ENCODE data around the gene RBMS1. TPM values are rescaled to one million over a fixed set of nuclear protein-coding genes. Genes with fewer than 3 reads are reported as not detected.

Gene RBMS1
- total and polyA plus RNA-seq, 12 donors = 22.6 to 77.7 (median 59.0) TPM

GRCh38 chr2:160269803-160270570, 223.6 kb downstream of the RBMS1 start:
- WGBS, 2 donors = 1% methylated on average over 53 of the region's 53 CpGs
- ATAC-seq (peak; percentile 88 to 94 (median 92)), DNase-seq (peak; percentile 88 to 93)
- Histone ChIP-seq H3K9me3 (no peaks in the 10 kb centered on the region), H3K4me3 (peak overlapping the region; percentile 12 to 60 (median 56)), H3K4me1 (peaks cover 4 to 43% (median 33%) of the 10 kb centered on the region in 9 donors), H3K36me3 (peaks cover 0 to 39% (median 4%) of the 10 kb centered on the region in 9 donors), H3K27me3 (no peaks in the 10 kb centered on the region), H3K27ac (peak overlapping the region; percentile 90 to 99 (median 95))
- intact Hi-C loops (cut with DNase I) = loop anchor here in 7 of 10 donors (2.0 to 10.0 kb wide), 9 partner anchors 17 to 722 kb away; partner anchors contain the start of gene RBMS1 (in 2 of the 7)
- peak; percentile 60 to 85 (median 69) for TF ChIP-seq CTCF (IDR thresholded peaks at IDR 0.05)

DNA sequence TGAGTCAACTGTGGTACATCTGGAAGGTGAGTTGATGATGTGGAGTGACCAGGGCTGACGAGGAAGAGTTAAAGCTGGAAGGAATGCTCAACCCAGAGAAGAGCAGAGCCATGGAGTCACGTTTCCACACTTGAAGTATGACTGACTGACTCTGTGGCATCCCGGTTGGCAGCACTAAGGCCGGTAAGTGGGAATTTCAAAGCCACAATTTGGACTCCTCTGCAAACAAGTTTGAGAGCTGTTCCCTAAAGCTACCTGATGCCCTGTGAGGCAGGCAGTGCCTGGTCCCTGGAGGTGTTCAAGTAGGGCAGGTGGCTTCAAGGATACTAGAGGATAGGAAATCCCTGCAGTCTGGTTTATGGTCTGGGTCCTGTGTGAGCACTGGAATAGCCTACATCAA, 224.2 kb downstream of the RBMS1 start:
- intact Hi-C loops (cut with DNase I) = loop anchor here in 6 of 10 donors (2.0 to 10.0 kb wide), 5 partner anchors 17 to 723 kb away; no protein-coding TSS in a partner anchor
- ATAC-seq (peak in 7 of 8 donors; percentile 4 to 25 (median 6)), DNase-seq (peak in 1 of 2 donors; percentile 16)
- Histone ChIP-seq H3K27ac (peak overlapping the region; percentile 90 to 99 (median 95)), H3K36me3 (peaks cover 0 to 32% (median 0%) of the 10 kb centered on the region in 9 donors), H3K9me3 (no peaks in the 10 kb centered on the region), H3K4me1 (peaks cover 4 to 43% (median 33%) of the 10 kb centered on the region in 9 donors), H3K4me3 (peak overlapping the region; percentile 12 to 60 (median 56)), H3K27me3 (no peaks in the 10 kb centered on the region)
- no peak for TF ChIP-seq CTCF (IDR thresholded peaks at IDR 0.05)
- WGBS, 2 donors = 20 to 43% methylated on average over 4 of the region's 4 CpGs

GRCh38 chr2:160268151-160268781, 225.3 kb downstream of the RBMS1 start:
- Histone ChIP-seq H3K9me3 (no peaks in the 10 kb centered on the region), H3K36me3 (peaks cover 0 to 21% (median 0%) of the 10 kb centered on the region in 9 donors), H3K27me3 (no peaks in the 10 kb centered on the region), H3K4me1 (peaks cover 4 to 43% (median 33%) of the 10 kb centered on the region in 9 donors), H3K27ac (peak overlapping the region in 9 of 10 donors; percentile 93 to 99 (median 95)), H3K4me3 (no peak overlapping the region)
- intact Hi-C loops (cut with DNase I) = loop anchor here in 6 of 10 donors (2.0 to 10.0 kb wide), 5 partner anchors 15 to 724 kb away; no protein-coding TSS in a partner anchor
- ATAC-seq = no peak
- DNase-seq = no peak
- TF ChIP-seq CTCF (IDR thresholded peaks at IDR 0.05) = no peak
- 67 to 73% methylated on average over 2 of the region's 2 CpGs for WGBS, 2 donors

- H3K4me3 ChIP-seq = no peak overlapping the region
- DNase-seq (no peak), ATAC-seq (no peak)
- peak overlapping the region in 3 of 10 donors; percentile 12 to 97 (median 95) for H3K27ac ChIP-seq
- WGBS, 2 donors = 61 to 66% methylated on average over 1 of the region's 1 CpG
- peaks cover 0 to 16% (median 0%) of the 10 kb centered on the region in 9 donors for H3K36me3 ChIP-seq
- H3K9me3 ChIP-seq = no peaks in the 10 kb centered on the region
- H3K4me1 ChIP-seq = peaks cover 4 to 43% (median 33%) of the 10 kb centered on the region in 9 donors
- H3K27me3 ChIP-seq = no peaks in the 10 kb centered on the region
- no peak for TF ChIP-seq CTCF (IDR thresholded peaks at IDR 0.05)
- intact Hi-C loops (cut with DNase I) = loop anchor here in 6 of 10 donors (2.0 to 10.0 kb wide), 5 partner anchors 15 to 725 kb away; no protein-coding TSS in a partner anchor
Observed at GRCh38 chr2:160267692-160268091, 225.9 kb downstream of the RBMS1 start.
